ENCODE data around the gene AP1G2.
"Not testable (repeated sequence)": the region's sequence is repeated elsewhere in the genome, so short reads cannot be mapped to it uniquely, and the experiment has no call there.

AP1G2 gene

GRCh38 chr14:23601845-23602180 is 34.2 kb upstream of the AP1G2 start:
- TF ChIP-seq SPI1 (IDR thresholded peaks at IDR 0.05; ENCODE audit: low read depth, low read length) (no peak), PAX5 (IDR thresholded peaks at IDR 0.05; ENCODE audit: insufficient read depth, low read length, severe bottlenecking) (peak; percentile 48)
- no peak for DNase-seq (ENCODE audit: insufficient read length, low spot score)
- no peak for FAIRE-seq

DNA sequence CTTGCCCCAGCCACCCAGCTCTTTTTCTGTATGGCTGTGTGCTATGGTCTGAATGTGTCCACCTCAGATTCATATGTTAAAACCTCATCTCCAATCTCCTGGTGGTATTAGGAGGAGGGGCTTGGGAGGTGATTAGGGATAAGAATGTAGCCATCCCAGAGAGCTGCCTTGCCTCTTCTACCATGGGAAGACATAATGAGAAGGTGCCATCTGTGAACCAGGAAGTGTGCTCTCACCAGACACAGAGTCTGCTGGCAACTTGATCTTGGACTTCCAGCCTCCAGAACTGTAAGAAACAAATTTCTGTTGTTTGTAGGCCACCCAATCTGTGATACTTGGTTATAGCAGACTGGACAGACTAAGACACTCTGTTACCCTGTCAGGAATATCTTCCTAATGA is 33.8 kb upstream of the AP1G2 start:
- no peak for TF ChIP-seq TAF1 (IDR thresholded peaks at IDR 0.05; ENCODE audit: low read depth, low read length)
- TF ChIP-seq POLR2A (IDR thresholded peaks at IDR 0.05; ENCODE audit: low read depth, low read length), result no peak
- TF ChIP-seq SPI1 (IDR thresholded peaks at IDR 0.05; ENCODE audit: low read depth, low read length), result no peak
- TF ChIP-seq POLR2AphosphoS5 (IDR thresholded peaks at IDR 0.05; ENCODE audit: low read depth, low read length), result no peak
- DNase-seq (ENCODE audit: insufficient read length, low spot score), result no peak
- FAIRE-seq, result no peak

GRCh38 chr14:23600806-23601205 is 33.2 kb upstream of the AP1G2 start:
- DNase-seq (ENCODE audit: insufficient read length, low spot score), result no peak
- TF ChIP-seq SPI1 (IDR thresholded peaks at IDR 0.05; ENCODE audit: low read depth, low read length), result no peak
- no peak for TF ChIP-seq POU2F2 (IDR thresholded peaks at IDR 0.05; ENCODE audit: low read depth, low read length)
- no peak for TF ChIP-seq POLR2A (IDR thresholded peaks at IDR 0.05; ENCODE audit: low read depth, low read length)
- TF ChIP-seq POLR2AphosphoS5 (IDR thresholded peaks at IDR 0.05; ENCODE audit: low read depth, low read length), result no peak
- TF ChIP-seq PAX5 (IDR thresholded peaks at IDR 0.05; ENCODE audit: insufficient read depth, low read length, severe bottlenecking), result no peak
- no peak for TF ChIP-seq TAF1 (IDR thresholded peaks at IDR 0.05; ENCODE audit: low read depth, low read length)
- no peak for FAIRE-seq

DNA sequence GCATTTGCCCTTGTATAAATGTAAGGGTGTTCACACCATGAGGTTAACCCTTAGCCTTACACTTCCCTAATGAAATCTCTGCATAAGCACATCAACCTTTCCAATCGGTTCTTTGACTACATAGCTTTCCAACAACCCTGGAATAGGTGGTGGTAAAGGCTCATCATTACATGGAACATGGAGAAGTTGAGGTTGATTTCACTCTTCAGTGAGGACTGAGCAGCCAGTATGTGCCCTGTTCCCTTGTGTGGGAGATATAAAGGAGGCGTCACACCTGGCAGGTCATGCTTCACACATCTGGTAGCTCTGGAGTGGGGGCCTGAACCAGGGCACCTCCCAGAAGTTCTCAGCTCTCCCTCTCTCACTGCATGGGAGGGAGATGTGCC is 32.7 kb upstream of the AP1G2 start:
- no peak for DNase-seq (ENCODE audit: insufficient read length, low spot score)
- no peak for FAIRE-seq
- TF ChIP-seq POU2F2 (IDR thresholded peaks at IDR 0.05; ENCODE audit: low read depth, low read length) (no peak), POLR2AphosphoS5 (IDR thresholded peaks at IDR 0.05; ENCODE audit: low read depth, low read length) (no peak), PAX5 (IDR thresholded peaks at IDR 0.05; ENCODE audit: insufficient read depth, low read length, severe bottlenecking) (no peak)

DNA sequence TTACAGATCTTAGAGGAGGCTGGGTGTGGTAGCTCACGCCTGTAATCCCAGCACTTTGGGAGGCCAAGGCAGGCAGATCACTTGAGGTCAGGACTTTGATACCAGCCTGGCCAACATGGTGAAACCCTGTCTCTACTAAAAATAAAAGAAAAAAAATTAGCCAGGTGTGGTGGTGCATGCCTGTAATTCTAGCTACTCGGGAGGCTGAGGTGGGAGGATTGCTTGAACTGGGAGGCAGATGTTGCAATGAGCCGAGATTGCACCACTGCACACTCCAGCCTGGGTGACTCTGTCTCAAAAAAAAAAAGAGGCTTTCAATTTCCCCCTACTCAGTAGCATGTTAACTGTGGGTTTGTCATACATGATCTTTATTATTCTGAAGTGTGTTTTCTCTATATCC is 26.6 kb upstream of the AP1G2 start:
- FAIRE-seq; DNase-seq (ENCODE audit: insufficient read length, low spot score): not testable (repeated sequence)

DNA sequence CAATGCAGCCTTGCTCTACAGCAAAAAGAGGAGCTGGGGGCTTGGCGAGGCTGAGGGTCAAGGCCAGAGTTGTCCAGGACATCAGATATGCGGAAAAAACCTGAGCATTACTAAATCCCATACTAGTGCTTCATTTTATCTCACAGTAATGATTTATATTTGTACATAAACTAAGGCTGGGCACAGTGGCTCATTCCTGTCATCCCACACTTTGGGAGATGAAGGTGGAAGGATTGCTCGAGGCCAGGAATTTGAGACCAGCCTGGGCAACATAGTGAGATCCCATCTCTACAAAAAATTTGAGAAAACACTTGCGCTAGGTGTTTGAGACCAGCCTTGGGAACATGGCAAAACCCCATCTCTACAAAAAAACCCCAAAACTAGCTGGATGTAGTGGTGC is 22.6 kb upstream of the AP1G2 start:
- FAIRE-seq, result no peak
- no peak for DNase-seq (ENCODE audit: insufficient read length, low spot score)
- no peak for TF ChIP-seq POLR2A (IDR thresholded peaks at IDR 0.05; ENCODE audit: low read depth, low read length)
- TF ChIP-seq TAF1 (IDR thresholded peaks at IDR 0.05; ENCODE audit: low read depth, low read length), result no peak
- no peak for TF ChIP-seq POLR2AphosphoS5 (IDR thresholded peaks at IDR 0.05; ENCODE audit: low read depth, low read length)
- no peak for TF ChIP-seq SPI1 (IDR thresholded peaks at IDR 0.05; ENCODE audit: low read depth, low read length)
- no peak for TF ChIP-seq POU2F2 (IDR thresholded peaks at IDR 0.05; ENCODE audit: low read depth, low read length)
- no peak for TF ChIP-seq PAX5 (IDR thresholded peaks at IDR 0.05; ENCODE audit: insufficient read depth, low read length, severe bottlenecking)

DNA sequence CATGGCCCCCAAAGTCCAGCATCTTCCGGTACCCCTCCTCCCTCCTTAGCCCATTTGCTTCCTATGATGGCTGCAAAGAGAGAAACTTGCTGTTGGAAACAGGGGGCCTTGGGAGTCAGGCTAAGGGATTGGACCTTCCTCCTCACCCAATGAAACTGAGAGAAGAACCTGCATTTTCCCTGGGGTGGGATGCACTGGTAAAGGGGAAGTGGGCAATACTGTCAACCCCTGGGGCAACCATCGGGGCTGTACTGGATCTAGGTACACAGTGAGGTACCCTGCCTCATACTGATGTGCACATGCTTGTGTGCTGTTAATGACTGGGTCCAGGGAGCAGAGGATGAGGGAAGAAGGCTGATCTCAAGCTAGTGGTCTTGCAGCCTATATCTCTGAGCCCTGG is 22.0 kb upstream of the AP1G2 start:
- peak; percentile 70 for TF ChIP-seq SPI1 (IDR thresholded peaks at IDR 0.05; ENCODE audit: low read depth, low read length)
- no peak for TF ChIP-seq POLR2A (IDR thresholded peaks at IDR 0.05; ENCODE audit: low read depth, low read length)
- no peak for FAIRE-seq
- no peak for DNase-seq (ENCODE audit: insufficient read length, low spot score)

GRCh38 chr14:23588884-23589598 is 21.4 kb upstream of the AP1G2 start:
- DNase-seq (ENCODE audit: insufficient read length, low spot score) (peak; percentile 80), FAIRE-seq (peak; percentile 95)
- TF ChIP-seq SPI1 (IDR thresholded peaks at IDR 0.05; ENCODE audit: low read depth, low read length), result peak; percentile 34; the same call in 1 of the 2 replicates
- peak; percentile 29; the same call in 1 of the 2 replicates for TF ChIP-seq POLR2AphosphoS5 (IDR thresholded peaks at IDR 0.05; ENCODE audit: low read depth, low read length)
- no peak for TF ChIP-seq TAF1 (IDR thresholded peaks at IDR 0.05; ENCODE audit: low read depth, low read length)

DNA sequence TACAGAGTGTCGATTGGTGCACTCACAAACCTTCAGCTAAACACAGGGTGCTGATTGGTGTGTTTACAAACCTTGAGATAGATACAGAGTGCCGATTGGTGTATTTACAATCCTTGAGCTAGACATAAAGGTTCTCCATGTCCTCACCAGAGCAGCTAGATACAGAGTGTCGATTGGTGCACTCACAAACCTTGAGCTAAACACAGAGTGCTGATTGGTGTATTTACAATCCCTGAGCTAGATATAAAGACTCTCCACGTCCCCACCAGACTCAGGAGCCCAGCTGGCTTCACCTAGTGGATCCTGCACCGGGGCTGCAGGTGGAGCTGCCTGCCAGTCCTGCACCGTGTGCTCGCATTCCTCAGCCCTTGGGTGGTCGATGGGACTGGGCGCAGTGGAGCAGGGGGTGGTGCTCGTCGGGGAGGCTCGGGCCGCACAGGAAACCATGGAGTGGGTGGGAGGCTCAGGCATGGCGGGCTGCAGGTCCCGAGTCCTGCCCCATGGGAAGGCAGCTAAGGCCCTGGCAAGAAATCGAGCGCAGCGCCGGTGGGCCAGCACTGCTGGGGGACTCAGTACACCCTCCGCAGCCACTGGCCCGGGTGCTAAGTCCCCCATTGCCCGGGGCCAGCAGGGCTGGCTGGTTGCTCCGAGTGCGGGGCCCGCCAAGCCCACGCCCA is 17.1 kb upstream of the AP1G2 start:
- FAIRE-seq; DNase-seq (ENCODE audit: insufficient read length, low spot score): not testable (repeated sequence)

DNA sequence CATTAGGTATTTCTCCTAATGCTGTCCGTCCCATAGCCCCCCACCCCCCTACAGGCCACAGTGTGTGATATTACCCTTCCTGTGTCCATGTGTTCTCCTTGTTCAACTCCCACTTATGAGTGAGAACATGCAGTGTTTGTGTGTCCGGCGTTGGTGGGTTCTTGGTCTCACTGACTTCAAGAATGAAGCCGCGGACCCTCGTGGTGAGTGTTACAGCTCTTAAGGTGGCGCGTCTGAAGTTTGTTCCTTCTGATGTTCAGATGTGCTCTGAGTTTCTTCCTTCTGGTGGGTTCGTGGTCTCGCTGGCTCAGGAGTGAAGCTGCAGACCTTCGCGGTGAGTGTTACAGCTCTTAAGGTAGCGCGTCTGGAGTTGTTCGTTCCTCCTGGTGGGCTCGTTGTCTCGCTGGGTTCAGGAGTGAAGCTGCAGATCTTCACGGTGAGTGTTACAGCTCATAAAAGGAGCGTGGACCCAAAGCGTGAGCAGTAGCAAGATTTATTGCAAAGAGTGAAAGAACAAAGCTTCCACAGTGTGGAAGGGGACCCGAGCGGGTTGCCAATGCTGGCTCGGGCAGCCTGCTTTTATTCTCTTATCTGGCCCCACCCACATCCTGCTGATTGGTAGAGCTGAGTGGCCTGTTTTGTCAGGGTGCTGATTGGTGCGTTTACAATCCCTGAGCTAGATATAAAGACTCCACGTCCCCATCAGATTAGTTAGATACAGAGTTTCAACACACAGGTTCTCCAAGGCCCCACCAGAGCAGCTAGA is 16.4 kb upstream of the AP1G2 start:
- not testable (repeated sequence) for DNase-seq (ENCODE audit: insufficient read length, low spot score); FAIRE-seq

Measured in GM12891 (cell line).